ENCODE measurements around the gene USP31. TPM values are rescaled to one million over a fixed set of nuclear protein-coding genes. Genes with fewer than 3 reads are reported as not detected.

USP31 gene
- total and polyA plus RNA-seq, 2 of the 13 experiments (the other 11 are each of a cell fraction or from before 2014, with no cell fraction given) = 22.5 to 23.3 TPM

DNA sequence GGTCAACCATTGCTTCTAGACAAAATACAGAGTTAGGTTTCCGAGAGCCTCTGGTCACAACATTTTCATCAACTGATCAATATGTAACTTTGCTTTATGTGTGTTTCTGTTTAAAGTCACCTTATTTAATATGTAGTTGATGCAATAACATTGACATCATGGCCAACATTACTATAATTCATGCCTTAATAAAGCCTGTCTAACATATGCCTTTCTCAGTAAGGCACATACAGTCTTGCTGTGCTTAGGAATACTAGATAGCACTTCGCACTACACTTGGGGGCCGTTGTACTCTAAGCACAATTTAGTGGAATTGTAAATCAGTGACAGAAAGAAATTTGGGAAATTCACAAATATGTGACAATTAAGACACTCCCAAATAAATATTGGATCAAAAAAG, 23.7 kb upstream of the USP31 start:
- POLR2A ChIA-PET = no interaction called here
- DNase-seq (ENCODE audit: low spot score) (no peak), FAIRE-seq (no peak), ATAC-seq (no peak)
- intact Hi-C loops (cut with micrococcal nuclease; ENCODE audit: unreplicated experiment) (no loop called here), in situ Hi-C loops (cut with HindIII; ENCODE audit: extremely low pct_ligation_motif_present, low pct_unique_long_range_greater_than_20kb) (no loop called here)
- Histone ChIP-seq H3K27ac (ENCODE audit: extremely low read length, insufficient read depth, low read length) (no peak overlapping the region), H3K4me3 (replicated peaks in 1 of 3; ENCODE audit: insufficient read depth in 1 of 3, low read depth in 2 of 3, low read length in 3 of 3) (no peak overlapping the region), H3K79me2 (ENCODE audit: insufficient read depth, low read length) (no peaks in the 10 kb centered on the region), H3K9ac (ENCODE audit: insufficient read depth, low read depth, low read length) (no peak overlapping the region), H3K36me3 (replicated peaks in 1 of 2; ENCODE audit: control insufficient read depth in 1 of 2, insufficient read depth in 2 of 2, low read length in 2 of 2) (no peaks in the 10 kb centered on the region), H3K4me1 (ENCODE audit: insufficient read depth, low read length) (no peaks in the 10 kb centered on the region), H3K9me3 (ENCODE audit: low read length) (no peaks in the 10 kb centered on the region), H2AFZ (ENCODE audit: low read length) (no peak overlapping the region), H3K4me2 (ENCODE audit: low read depth, low read length) (no peak overlapping the region), H3K27me3 (ENCODE audit: control insufficient read depth in 1 of 2, insufficient read depth in 2 of 2, low read length in 2 of 2) (peaks cover 0 to 10% of the 10 kb centered on the region in 2 experiments; a peak in 3 of 5 replicates), H4K20me1 (ENCODE audit: insufficient read depth, low read length) (no peaks in the 10 kb centered on the region)
- TF ChIP-seq ZNF382 (CRISPR knock-in tag; IDR thresholded peaks at IDR 0.05; ENCODE audit: borderline replicate concordance) (no peak), HIVEP1 (CRISPR knock-in tag; IDR thresholded peaks at IDR 0.05) (no peak), EED (CRISPR knock-in tag; IDR thresholded peaks at IDR 0.05) (no peak), BORCS8-MEF2B (CRISPR knock-in tag; IDR thresholded peaks at IDR 0.05) (no peak), MATR3 (CRISPR knock-in tag; IDR thresholded peaks at IDR 0.05) (no peak), ZNF20 (CRISPR knock-in tag; IDR thresholded peaks at IDR 0.05) (no peak), NFYC (CRISPR knock-in tag; IDR thresholded peaks at IDR 0.05) (no peak), KAT2B (IDR thresholded peaks at IDR 0.05; ENCODE audit: borderline replicate concordance, low read depth, low read length) (no peak), EHMT2 (IDR thresholded peaks at IDR 0.05; ENCODE audit: borderline replicate concordance, low read depth, low read length) (no peak), ZZZ3 (CRISPR knock-in tag; IDR thresholded peaks at IDR 0.05; ENCODE audit: borderline replicate concordance) (no peak), CEBPB (IDR thresholded peaks at IDR 0.05; ENCODE audit: borderline replicate concordance, low read depth, low read length) (no peak), ZBTB39 (CRISPR knock-in tag; IDR thresholded peaks at IDR 0.05) (no peak), ZNF607 (CRISPR knock-in tag; IDR thresholded peaks at IDR 0.05; ENCODE audit: borderline replicate concordance) (no peak)
- TF ChIP-seq, protein P1, sequence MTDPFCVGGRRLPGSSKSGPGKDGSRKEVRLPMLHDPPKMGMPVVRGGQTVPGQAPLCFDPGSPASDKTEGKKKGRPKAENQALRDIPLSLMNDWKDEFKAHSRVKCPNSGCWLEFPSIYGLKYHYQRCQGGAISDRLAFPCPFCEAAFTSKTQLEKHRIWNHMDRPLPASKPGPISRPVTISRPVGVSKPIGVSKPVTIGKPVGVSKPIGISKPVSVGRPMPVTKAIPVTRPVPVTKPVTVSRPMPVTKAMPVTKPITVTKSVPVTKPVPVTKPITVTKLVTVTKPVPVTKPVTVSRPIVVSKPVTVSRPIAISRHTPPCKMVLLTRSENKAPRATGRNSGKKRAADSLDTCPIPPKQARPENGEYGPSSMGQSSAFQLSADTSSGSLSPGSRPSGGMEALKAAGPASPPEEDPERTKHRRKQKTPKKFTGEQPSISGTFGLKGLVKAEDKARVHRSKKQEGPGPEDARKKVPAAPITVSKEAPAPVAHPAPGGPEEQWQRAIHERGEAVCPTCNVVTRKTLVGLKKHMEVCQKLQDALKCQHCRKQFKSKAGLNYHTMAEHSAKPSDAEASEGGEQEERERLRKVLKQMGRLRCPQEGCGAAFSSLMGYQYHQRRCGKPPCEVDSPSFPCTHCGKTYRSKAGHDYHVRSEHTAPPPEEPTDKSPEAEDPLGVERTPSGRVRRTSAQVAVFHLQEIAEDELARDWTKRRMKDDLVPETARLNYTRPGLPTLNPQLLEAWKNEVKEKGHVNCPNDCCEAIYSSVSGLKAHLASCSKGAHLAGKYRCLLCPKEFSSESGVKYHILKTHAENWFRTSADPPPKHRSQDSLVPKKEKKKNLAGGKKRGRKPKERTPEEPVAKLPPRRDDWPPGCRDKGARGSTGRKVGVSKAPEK (CRISPR knock-in tag; IDR thresholded peaks at IDR 0.05; ENCODE audit: borderline replicate concordance) = no peak
- CTCF ChIA-PET (ENCODE audit: low intra/inter-chr PET ratio, low total read pairs) = no interaction called here
- no TSS peak for BruUV-seq (replicated peaks)
- 28% methylated on average over 3 of the region's 3 CpGs for WGBS (ENCODE audit: low lambda C conversion rate)

Measured in HepG2 (cell line).